GM18519 (cell line): ENCODE data around the gene OR2M2.
A peak's percentile ranks its signal among the peaks of the same experiment; 100 is the strongest.

ENCODE experiments used
- ATAC-seq: cut with Tn5 transposase; IDR thresholded peaks from one replicate; pipeline ENCODE4 v1.9.1; 2021; ENCODE audit warnings: mild to moderate bottlenecking, moderate library complexity; ENCODE audit not compliant: unreplicated experiment, low FRiP score

Gene OR2M2

DNA sequence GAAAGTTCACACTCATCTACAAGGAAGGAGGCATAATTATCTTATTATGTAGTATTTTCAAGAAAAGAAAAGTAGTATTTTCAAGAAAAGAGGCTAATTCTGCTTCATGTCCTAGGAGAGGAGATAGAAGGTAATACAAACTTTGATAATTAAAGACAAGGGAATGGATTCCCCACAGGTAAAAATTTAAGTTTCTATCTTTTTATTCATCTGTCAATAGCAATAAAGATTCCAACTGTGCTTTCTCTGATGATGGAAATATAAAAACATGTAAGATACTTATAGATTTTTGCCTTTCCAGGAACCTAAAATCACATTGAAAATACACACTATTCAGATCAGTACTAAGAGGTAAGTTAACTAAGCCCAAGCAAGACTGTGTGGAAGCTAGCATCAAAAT, at the start of gene OR2M2:
Gene OR2M2, plus strand, starts transcription at position 301 of the 400 bp plus-strand sequence. CDS start 5,165 bp downstream, outside the sequence.
- ATAC-seq: no peak

DNA sequence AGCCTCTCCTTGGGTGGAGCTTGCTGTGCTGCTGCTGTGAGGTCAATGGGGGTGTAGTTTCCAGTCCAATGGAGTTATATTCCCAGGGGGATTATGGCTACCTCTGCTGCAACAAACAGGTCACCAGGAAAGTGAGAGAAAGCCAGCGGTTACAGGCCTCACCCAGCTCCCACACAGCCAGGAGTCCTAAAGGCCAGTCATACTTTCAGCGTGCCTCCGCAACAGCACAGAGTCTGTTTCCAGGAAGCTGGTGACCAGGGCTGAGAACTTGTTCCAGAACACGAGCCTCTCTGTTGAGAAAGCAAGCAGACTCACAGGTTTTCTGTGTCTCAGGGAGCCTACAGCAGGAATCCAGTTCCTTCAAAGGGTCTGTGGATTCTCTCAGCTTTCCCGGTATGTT, 47.0 kb upstream of the OR2M2 start:
- no peak for ATAC-seq

GRCh38 chr1:248136811-248137210, 37.8 kb upstream of the OR2M2 start:
- ATAC-seq: no peak

DNA sequence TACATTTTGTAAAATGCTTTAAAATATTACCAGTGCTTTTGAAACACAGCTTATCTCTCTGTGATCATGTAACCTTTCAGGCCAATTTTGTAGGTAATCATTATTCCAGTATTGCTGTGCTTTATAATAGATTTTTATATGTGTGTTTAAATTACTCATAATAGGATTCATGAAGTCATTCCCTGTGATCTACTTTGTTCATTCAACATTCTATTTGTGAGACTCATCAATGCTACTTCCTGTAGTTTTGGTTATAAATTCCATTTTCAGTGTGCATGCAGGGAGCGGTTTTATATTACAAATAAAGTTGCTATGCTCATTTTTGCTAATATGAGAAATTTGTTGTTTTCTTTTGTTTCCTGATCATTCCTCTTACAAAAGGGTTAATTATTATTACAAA, 33.8 kb upstream of the OR2M2 start:
- ATAC-seq: no peak

- no peak for ATAC-seq
These were observed 31.3 kb upstream of the OR2M2 start for GRCh38 chr1:248143311-248143710.

GRCh38 chr1:248144513-248145198, 30.0 kb upstream of the OR2M2 start, which contains the start of gene OR2M5:
OR2M5 (plus strand) TSS chr1:248145148; CDS start chr1:248145148, 0 bp downstream.
- no peak for ATAC-seq

GRCh38 chr1:248152056-248152827, 22.4 kb upstream of the OR2M2 start:
- no peak for ATAC-seq

DNA sequence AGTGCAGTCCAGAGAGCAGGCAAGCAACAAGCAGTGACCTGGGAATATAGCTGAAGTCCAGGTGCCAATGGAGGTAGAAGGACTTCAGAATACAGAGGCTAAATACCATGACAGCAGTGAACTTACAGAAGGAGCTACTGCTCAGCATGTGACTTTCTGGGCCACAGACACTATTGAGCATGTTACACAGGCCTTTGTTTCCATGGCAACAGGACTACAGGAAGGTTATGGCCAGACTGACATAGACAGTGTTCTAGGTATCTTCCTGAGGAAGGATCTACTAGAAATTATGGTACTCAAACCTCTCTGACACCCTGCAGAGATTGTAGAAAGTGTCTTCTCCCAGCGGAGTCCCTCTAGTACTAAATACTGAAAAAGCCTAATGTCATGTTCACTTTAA, 18.7 kb upstream of the OR2M2 start:
- no peak for ATAC-seq

- ATAC-seq: no peak
These were observed 15.9 kb upstream of the OR2M2 start for GRCh38 chr1:248158758-248159157.

- no peak for ATAC-seq
These were observed 10.6 kb upstream of the OR2M2 start for GRCh38 chr1:248164031-248164430.

DNA sequence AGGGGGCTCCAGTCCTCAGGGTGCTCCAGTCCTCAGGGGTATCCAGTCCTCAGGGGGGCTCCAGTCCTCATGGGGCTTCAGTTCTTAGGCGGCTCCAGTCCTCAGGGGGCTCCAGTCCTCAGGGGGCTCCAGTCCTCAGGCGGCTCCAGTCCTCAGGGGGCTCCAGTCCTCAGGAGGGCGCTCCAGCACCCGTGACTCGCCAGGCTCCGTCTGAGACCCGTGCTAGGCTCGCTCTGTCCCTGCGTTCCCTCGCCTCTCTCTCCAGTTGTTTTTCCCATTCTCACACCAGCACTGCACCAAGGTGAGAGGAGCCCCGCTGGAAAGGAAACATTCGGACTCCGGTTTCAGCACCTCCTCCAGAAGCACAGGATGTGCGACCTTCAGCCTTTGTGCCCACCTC, 9.4 kb upstream of the OR2M2 start:
- no peak for ATAC-seq

GRCh38 chr1:248183996-248184395, 9.4 kb downstream of the OR2M2 start:
- peak; percentile 64 for ATAC-seq

DNA sequence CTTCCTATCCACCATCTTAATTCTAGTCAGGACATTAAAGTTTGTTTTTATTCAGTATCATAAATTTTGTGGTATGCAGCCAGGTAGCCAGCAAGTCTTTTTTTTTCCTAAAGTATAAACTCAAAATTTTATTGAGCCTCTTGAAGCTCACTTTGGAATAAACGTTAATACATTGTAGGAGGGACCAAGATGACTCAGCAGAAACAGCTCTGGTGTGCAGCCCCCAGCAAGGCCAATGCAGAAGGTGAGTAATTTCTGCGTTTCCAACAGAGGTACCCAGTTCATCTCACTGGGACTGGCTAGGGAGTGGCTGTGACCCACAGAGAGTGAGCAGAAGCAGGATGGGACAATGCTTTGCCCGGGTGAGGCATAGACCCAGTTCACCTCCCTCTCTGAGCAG, 12.7 kb downstream of the OR2M2 start:
- no peak for ATAC-seq

DNA sequence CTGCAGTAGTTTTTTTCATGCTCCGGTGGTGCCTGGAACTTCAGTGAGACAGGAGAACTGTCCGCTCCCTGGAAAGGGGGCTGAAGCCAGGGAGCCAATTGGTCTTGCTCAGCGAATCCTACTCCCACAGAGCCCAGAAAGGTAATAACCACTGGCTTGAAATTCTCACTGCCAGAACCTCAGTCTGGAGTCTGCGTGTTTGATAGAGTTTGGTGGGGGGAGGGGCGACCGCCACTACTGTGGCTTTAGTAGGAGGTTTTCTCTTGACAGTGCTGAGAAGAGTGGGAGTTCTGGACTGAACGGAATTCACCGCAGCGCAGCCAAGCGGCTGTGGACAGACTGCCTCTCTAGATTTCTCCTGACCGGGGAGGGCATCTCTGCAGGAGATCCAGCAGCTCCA, 14.4 kb downstream of the OR2M2 start:
- no peak for ATAC-seq

DNA sequence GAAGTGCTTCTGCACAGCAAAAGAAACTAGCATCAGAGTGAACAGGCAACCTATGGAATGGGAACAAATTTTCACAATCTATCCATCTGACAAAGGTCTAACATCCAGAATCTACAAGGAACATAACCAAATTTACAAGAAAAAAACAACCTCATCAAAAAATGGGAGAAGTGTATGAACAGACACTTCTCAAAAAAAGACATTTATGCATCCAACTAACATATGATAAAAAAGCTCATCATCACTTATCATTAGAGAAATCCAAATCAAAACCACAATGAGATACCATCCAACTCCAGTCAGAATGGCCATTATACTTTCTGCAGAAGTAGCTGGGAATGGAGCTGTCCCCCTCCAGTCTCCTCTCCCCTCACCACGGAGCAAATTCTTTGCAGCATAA, 19.5 kb downstream of the OR2M2 start:
- no peak for ATAC-seq

GRCh38 chr1:248196965-248197364, 22.3 kb downstream of the OR2M2 start, which contains the start of gene OR2M3:
OR2M3 (plus strand) TSS chr1:248197265; CDS start chr1:248203068, 5,803 bp downstream.
- no peak for ATAC-seq

- ATAC-seq: no peak
These were observed 41.3 kb downstream of the OR2M2 start for GRCh38 chr1:248215880-248216279.

- no peak for ATAC-seq
These were observed 50.9 kb downstream of the OR2M2 start for GRCh38 chr1:248225537-248225936.

DNA sequence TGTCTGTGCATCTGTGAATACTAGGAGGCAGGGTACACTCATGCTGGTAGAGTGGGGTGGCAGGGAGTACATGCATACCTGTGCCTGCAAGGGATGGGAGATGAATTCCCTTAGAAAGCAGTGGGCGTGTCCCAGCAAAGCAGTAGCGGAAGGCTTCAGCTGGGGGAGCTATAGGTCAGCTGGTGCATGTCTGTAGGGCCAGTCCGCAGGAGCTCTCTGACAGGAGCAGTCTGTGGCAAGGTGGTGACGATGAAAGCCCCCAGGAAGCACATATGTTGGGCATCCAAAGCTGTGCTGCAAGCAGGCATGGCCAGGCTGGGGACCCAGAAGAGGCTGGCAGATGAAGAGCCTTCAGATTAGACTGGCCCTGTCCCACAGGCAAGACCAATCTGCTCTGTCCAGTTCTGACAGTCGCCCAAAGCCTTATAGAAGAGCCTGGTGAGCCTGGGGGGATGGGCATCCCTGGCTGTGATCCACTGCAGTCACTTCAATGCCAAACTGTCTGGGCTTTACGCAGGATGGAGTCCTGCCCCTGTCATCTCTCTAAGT, 54.8 kb downstream of the OR2M2 start:
- ATAC-seq: no peak
